Muscle of leg (tissue), 11 donors: ENCODE measurements around the gene PUS10. TPM values are rescaled to one million over a fixed set of nuclear protein-coding genes. Genes with fewer than 3 reads are reported as not detected.
"Not testable (repeated sequence)": the region's sequence is repeated elsewhere in the genome, so short reads cannot be mapped to it uniquely, and the experiment has no call there.

Experiments used
- DNase-seq: peaks from one replicate; pipeline ENCODE4 v3.0.0; 2013
- H3K27ac ChIP-seq: one replicate; pipeline ENCODE4 v1.5.1; 2013; ENCODE audit warnings: mild to moderate bottlenecking, low read length, control low read depth
- H3K27me3 ChIP-seq: one replicate; pipeline ENCODE4 v1.6.1; 2013; ENCODE audit warnings: low read length; ENCODE audit not compliant: control insufficient read depth, insufficient read depth
- H3K36me3 ChIP-seq: one replicate; pipeline ENCODE4 v1.6.1; 2013; ENCODE audit warnings: low read length; ENCODE audit not compliant: control insufficient read depth, insufficient read depth
- H3K4me1 ChIP-seq: one replicate; pipeline ENCODE4 v1.6.1; 2013; ENCODE audit warnings: low read length; ENCODE audit not compliant: control insufficient read depth, insufficient read depth
- H3K4me3 ChIP-seq: one replicate; pipeline ENCODE4 v1.5.1; 2013; ENCODE audit warnings: low read length, control low read depth
- H3K9me3 ChIP-seq: replicated peaks from 2 replicates; pipeline ENCODE4 v1.6.1; 2013; ENCODE audit warnings: low read depth, low read length; ENCODE audit not compliant: control insufficient read depth
- WGBS: methylation state at CpG from one replicate; pipeline ENCODE4 v1.1.5; 2013; ENCODE audit warnings: missing lambda C conversion rate; ENCODE audit not compliant: insufficient coverage; 5-methylcytosine and 5-hydroxymethylcytosine counted together
- polyA plus RNA-seq, 8 donors: library from polyadenylated mRNA; unstranded; fragments of 120-200 nt; gene quantifications; one replicate each; pipeline versions ENCODE4 v1.2.1 to v1.2.3, GENCODE V29; 2013; ENCODE audit warnings: inconsistent platforms in 1 of 8, low replicate concordance in 1 of 8; ENCODE audit not compliant: insufficient read length in 8 of 8, insufficient read depth in 1 of 8
- total RNA-seq: library from RNA; stranded (reverse); fragments of 120-200 nt; gene quantifications from one replicate; pipeline ENCODE4 v1.2.4, GENCODE V29; 2013

PUS10 gene
- total and polyA plus RNA-seq, 9 donors, result 3.6 to 6.4 (median 4.3) TPM

- WGBS, result no CpG with 5 or more reads among the region's 2 CpGs
- Histone ChIP-seq H3K9me3 (peaks cover 17% of the 10 kb centered on the region), H3K36me3 (peaks cover 24% of the 10 kb centered on the region)
- not testable (repeated sequence) for H3K4me3 ChIP-seq, DNase-seq, H3K27me3 ChIP-seq, H3K27ac ChIP-seq, H3K4me1 ChIP-seq
Measured at GRCh38 chr2:61036643-61037042, 18.6 kb upstream of the PUS10 start.

- H3K4me3 ChIP-seq, H3K4me1 ChIP-seq, H3K27me3 ChIP-seq, H3K27ac ChIP-seq, DNase-seq: not testable (repeated sequence)
- Histone ChIP-seq H3K36me3 (peaks cover 33% of the 10 kb centered on the region), H3K9me3 (peaks cover 17% of the 10 kb centered on the region)
- WGBS, result 97% methylated on average over 9 of the region's 9 CpGs
Measured at GRCh38 chr2:61034592-61034991, 16.5 kb upstream of the PUS10 start.

DNA sequence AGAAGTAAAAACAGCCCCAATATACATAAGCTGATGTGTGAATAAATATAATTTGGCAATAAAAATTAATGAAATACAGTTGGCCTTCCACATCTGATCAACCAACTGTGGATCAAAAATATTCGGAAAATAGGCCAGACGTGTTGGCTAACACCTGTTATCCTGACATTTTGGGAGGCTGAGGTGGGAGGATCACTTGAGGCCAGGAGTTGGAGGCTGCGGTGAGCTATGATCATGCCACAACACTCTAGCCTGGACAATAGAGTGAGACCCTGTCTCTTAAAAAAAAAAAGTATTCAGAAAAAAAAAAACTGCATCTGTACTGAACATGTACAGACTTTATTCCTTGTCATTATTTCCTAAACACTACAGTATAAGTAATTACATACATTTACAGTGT, 11.5 kb upstream of the PUS10 start:
- WGBS, result no CpG with 5 or more reads among the region's 3 CpGs
- Histone ChIP-seq H3K4me1 (no peaks in the 10 kb centered on the region), H3K36me3 (peaks cover 24% of the 10 kb centered on the region), H3K27me3 (no peaks in the 10 kb centered on the region), H3K27ac (no peak overlapping the region), H3K9me3 (peaks cover 4% of the 10 kb centered on the region), H3K4me3 (no peak overlapping the region)
- no peak for DNase-seq

- Histone ChIP-seq H3K36me3 (peaks cover 7% of the 10 kb centered on the region), H3K27ac (no peak overlapping the region), H3K9me3 (peaks cover 3% of the 10 kb centered on the region), H3K4me3 (no peak overlapping the region), H3K4me1 (no peaks in the 10 kb centered on the region), H3K27me3 (no peaks in the 10 kb centered on the region)
- DNase-seq, result no peak
- no CpG with 5 or more reads among the region's 4 CpGs for WGBS
Measured at GRCh38 chr2:61023670-61024069, 5.6 kb upstream of the PUS10 start.

DNA sequence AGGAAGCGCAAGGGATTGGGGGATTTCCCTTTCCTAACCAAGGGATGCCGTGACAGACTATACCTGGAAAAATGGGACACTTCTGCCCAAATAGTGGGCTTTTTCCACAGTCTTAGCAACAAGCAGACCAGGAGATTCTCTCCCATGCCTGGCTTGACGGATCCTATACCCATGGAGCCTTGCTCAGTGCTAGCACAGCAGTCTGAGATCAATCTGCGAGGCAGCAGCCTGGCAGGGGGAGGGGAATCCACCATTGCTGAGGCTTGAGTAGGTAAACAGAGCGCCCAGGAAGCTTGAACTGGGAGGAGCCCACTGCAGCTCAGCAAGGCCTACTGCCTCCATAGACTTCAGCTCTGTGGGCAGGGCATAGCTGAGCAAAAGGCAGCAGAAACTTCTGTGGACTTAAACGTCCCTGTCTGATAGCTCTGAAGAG, 3.2 kb upstream of the PUS10 start:
- no peak for DNase-seq
- Histone ChIP-seq H3K4me1 (peaks cover 2% of the 10 kb centered on the region), H3K36me3 (peaks cover 7% of the 10 kb centered on the region), H3K27ac (no peak overlapping the region), H3K4me3 (no peak overlapping the region), H3K27me3 (no peaks in the 10 kb centered on the region), H3K9me3 (peaks cover 3% of the 10 kb centered on the region)
- 100% methylated on average over 1 of the region's 6 CpGs for WGBS

GRCh38 chr2:61018798-61019197, 743 bp upstream of the PUS10 start:
- H3K36me3 ChIP-seq, result peaks cover 7% of the 10 kb centered on the region
- H3K4me3 ChIP-seq, result peak overlapping the region; percentile 86
- peaks cover 3% of the 10 kb centered on the region for H3K9me3 ChIP-seq
- H3K4me1 ChIP-seq, result peaks cover 2% of the 10 kb centered on the region
- no peaks in the 10 kb centered on the region for H3K27me3 ChIP-seq
- H3K27ac ChIP-seq, result peak overlapping the region; percentile 95
- no peak for DNase-seq
- no CpG with 5 or more reads among the region's 6 CpGs for WGBS

DNA sequence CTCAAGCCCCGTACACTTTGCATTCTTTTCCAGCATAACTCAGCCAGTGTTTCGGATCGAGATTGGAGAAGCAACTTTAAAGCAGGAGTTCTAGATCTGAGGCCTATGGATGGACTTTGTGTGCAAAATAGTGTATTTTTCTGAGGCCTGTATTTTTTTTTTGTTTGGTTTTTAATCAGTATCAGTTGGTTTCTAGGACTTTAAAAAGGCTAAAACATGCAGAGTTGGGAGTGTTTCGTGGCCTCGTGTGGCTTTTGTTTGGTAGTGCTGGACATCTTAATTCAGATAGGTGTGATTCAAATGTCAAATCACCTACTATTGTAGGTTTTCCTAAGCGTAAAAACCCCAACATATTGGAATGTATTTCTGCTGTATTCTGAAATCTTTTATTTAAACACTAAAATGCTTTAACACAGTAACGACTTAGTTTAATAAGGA, 282 bp upstream of the PUS10 start:
- Histone ChIP-seq H3K27me3 (no peaks in the 10 kb centered on the region), H3K4me3 (peak overlapping the region; percentile 86), H3K27ac (peak overlapping the region; percentile 95), H3K4me1 (peaks cover 2% of the 10 kb centered on the region), H3K36me3 (peaks cover 7% of the 10 kb centered on the region), H3K9me3 (peaks cover 3% of the 10 kb centered on the region)
- DNase-seq, result no peak
- no CpG with 5 or more reads among the region's 7 CpGs for WGBS

DNA sequence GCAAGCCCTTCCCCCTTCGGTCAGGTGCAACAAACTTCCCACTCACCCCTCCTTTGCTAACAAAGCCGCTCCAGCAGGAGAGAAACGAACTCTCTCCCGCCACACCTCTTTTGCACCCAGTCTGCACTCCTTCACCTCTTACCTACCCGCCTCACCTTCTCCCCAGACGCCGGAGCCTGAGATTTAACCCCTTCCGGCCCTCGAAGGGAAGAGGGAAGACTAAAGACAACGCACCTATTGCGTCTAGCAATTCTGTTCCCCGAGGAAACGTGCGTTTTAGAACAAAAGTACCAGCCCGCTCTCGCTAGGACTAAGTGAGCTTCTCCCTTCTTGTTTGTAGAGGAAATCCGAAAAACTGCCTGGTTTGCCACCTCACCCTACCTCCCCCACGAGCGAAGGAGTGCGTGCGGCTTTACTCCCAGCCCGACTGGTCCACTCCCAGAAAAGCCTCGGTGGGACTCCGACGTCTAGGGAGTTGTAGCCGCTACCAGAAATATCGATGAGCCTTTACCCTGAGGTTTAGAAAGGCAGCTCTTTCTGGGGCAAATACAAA, 976 bp downstream of the PUS10 start:
- H3K36me3 ChIP-seq, result peaks cover 7% of the 10 kb centered on the region

DNA sequence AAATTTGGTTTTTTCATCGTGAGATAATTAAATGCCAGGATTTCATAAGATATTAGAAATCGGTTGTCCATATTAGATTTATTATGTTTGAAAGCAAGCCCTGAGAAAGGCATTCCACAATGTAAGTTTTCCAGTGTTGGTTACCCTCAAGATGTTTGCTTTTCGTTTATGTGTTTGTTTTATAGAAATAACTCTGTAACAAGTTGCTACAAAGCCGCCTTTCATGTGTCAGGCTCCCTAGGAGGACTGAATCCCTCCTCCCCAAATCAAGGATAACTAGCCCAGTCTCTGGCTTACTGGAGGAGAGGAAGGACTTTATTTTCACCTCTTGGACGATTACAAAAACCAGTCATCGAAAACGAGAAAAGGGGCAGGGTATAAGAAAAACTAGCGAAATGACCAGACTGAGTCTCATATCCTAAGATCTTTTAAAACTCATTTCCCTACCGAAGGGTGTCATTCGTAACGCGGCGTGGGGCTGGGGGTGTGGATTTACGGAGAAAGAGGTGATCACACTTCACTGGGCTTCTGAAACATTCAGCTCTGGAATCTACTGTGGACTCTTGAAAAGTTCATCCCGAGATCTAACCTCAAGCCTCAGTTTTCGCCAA, 1.6 kb downstream of the PUS10 start:
- Histone ChIP-seq H3K4me3 (peak overlapping the region; percentile 86), H3K36me3 (peaks cover 7% of the 10 kb centered on the region), H3K27ac (peak overlapping the region; percentile 95), H3K9me3 (no peaks in the 10 kb centered on the region), H3K4me1 (peaks cover 2% of the 10 kb centered on the region), H3K27me3 (no peaks in the 10 kb centered on the region)
- 0% methylated on average over 3 of the region's 16 CpGs for WGBS
- no peak for DNase-seq

More for the DNA sequence above, 976 bp downstream of the PUS10 start:
- Histone ChIP-seq H3K9me3 (no peaks in the 10 kb centered on the region), H3K27ac (peak overlapping the region; percentile 95), H3K4me3 (peak overlapping the region; percentile 86), H3K27me3 (no peaks in the 10 kb centered on the region), H3K4me1 (peaks cover 2% of the 10 kb centered on the region)
- DNase-seq, result peak; percentile 91
- 1% methylated on average over 17 of the region's 27 CpGs for WGBS

GRCh38 chr2:61015976-61016375, 2.1 kb downstream of the PUS10 start:
- peaks cover 4% of the 10 kb centered on the region for H3K36me3 ChIP-seq
- H3K27ac ChIP-seq, result no peak overlapping the region
- no peak overlapping the region for H3K4me3 ChIP-seq
- no peaks in the 10 kb centered on the region for H3K27me3 ChIP-seq
- no peak for DNase-seq
- WGBS, result no CpG with 5 or more reads among the region's 2 CpGs
- H3K9me3 ChIP-seq, result no peaks in the 10 kb centered on the region
- peaks cover 2% of the 10 kb centered on the region for H3K4me1 ChIP-seq
